ENCODE measurements around the gene TMC1. TPM values are rescaled to one million over a fixed set of nuclear protein-coding genes. Genes with fewer than 3 reads are reported as not detected.

TMC1 gene
- total RNA-seq, 4 donors from 2014 or later = not detected

- WGBS = 69% methylated on average over 2 of the region's 2 CpGs
- Histone ChIP-seq H3K9me3 (no peaks in the 10 kb centered on the region), H3K4me3 (no peak overlapping the region), H3K36me3 (no peaks in the 10 kb centered on the region), H3K27ac (no peak overlapping the region), H3K27me3 (no peaks in the 10 kb centered on the region), H3K4me1 (no peaks in the 10 kb centered on the region)
- TF ChIP-seq POLR2AphosphoS5 (IDR thresholded peaks at IDR 0.05) = no peak
- no peak for TF ChIP-seq EP300 (IDR thresholded peaks at IDR 0.05)
- no peak for TF ChIP-seq CTCF (IDR thresholded peaks at IDR 0.05)
- no peak for TF ChIP-seq POLR2A (IDR thresholded peaks at IDR 0.05)
- DNase-seq (ENCODE audit: low spot score in 2 of 2) = no peak
These were observed 135.6 kb downstream of the TMC1 start for GRCh38 chr9:72657023-72657422.

- no peak overlapping the region for H3K27ac ChIP-seq
- DNase-seq (ENCODE audit: low spot score in 2 of 2) = no peak
- no peaks in the 10 kb centered on the region for H3K27me3 ChIP-seq
- no peaks in the 10 kb centered on the region for H3K4me1 ChIP-seq
- no peaks in the 10 kb centered on the region for H3K36me3 ChIP-seq
- no peaks in the 10 kb centered on the region for H3K9me3 ChIP-seq
- TF ChIP-seq CTCF (IDR thresholded peaks at IDR 0.05) = no peak
- no peak for TF ChIP-seq EP300 (IDR thresholded peaks at IDR 0.05)
- TF ChIP-seq POLR2AphosphoS5 (IDR thresholded peaks at IDR 0.05) = no peak
- TF ChIP-seq POLR2A (IDR thresholded peaks at IDR 0.05) = no peak
- 32% methylated on average over 2 of the region's 2 CpGs for whole genome bisulfite sequencing
- H3K4me3 ChIP-seq = no peak overlapping the region
These were observed 137.3 kb downstream of the TMC1 start for GRCh38 chr9:72658703-72659102.

- DNase-seq (ENCODE audit: low spot score in 2 of 2) = no peak
These were observed 140.2 kb downstream of the TMC1 start for GRCh38 chr9:72661401-72662135.

GRCh38 chr9:72665421-72665820 lies 144.0 kb downstream of the TMC1 start:
- no peak for DNase-seq (ENCODE audit: low spot score in 2 of 2)
- 50% methylated on average over 2 of the region's 2 CpGs for WGBS
- Histone ChIP-seq H3K4me1 (no peaks in the 10 kb centered on the region), H3K4me3 (no peak overlapping the region), H3K36me3 (no peaks in the 10 kb centered on the region), H3K27me3 (no peaks in the 10 kb centered on the region), H3K27ac (no peak overlapping the region), H3K9me3 (no peaks in the 10 kb centered on the region)
- TF ChIP-seq EP300 (IDR thresholded peaks at IDR 0.05) (no peak), POLR2AphosphoS5 (IDR thresholded peaks at IDR 0.05) (no peak), CTCF (IDR thresholded peaks at IDR 0.05) (no peak), POLR2A (IDR thresholded peaks at IDR 0.05) (no peak)

More at GRCh38 chr9:72661401-72662135, 140.2 kb downstream of the TMC1 start:
- Histone ChIP-seq H3K36me3 (no peaks in the 10 kb centered on the region), H3K9me3 (no peaks in the 10 kb centered on the region), H3K4me1 (no peaks in the 10 kb centered on the region), H3K4me3 (no peak overlapping the region), H3K27me3 (no peaks in the 10 kb centered on the region), H3K27ac (no peak overlapping the region)
- TF ChIP-seq EP300 (IDR thresholded peaks at IDR 0.05) (no peak), POLR2AphosphoS5 (IDR thresholded peaks at IDR 0.05) (no peak)
- 51% methylated on average over 2 of the region's 2 CpGs for WGBS

GRCh38 chr9:72667181-72667580 lies 145.8 kb downstream of the TMC1 start:
- Histone ChIP-seq H3K4me1 (no peaks in the 10 kb centered on the region), H3K27me3 (no peaks in the 10 kb centered on the region), H3K36me3 (no peaks in the 10 kb centered on the region), H3K4me3 (no peak overlapping the region), H3K27ac (no peak overlapping the region), H3K9me3 (no peaks in the 10 kb centered on the region)
- TF ChIP-seq EP300 (IDR thresholded peaks at IDR 0.05) (no peak), POLR2A (IDR thresholded peaks at IDR 0.05) (no peak), POLR2AphosphoS5 (IDR thresholded peaks at IDR 0.05) (no peak), CTCF (IDR thresholded peaks at IDR 0.05) (no peak)
- no peak for DNase-seq (ENCODE audit: low spot score in 2 of 2)
- WGBS = 52% methylated on average over 2 of the region's 2 CpGs

Data from suprapubic skin (tissue), 4 donors.